ENCODE measurements around the gene LEFTY2.

LEFTY2 gene

GRCh38 chr1:225965231-225965630 lies 24.2 kb upstream of the LEFTY2 start:
- no peak overlapping the region for H3K27ac ChIP-seq
- no peak for DNase-seq (ENCODE audit: low spot score)
- ChIA-PET CTCF (interaction anchor here (0.6 kb wide), 1 partner anchor 85 kb away, joined by 3 read pairs; no protein-coding TSS in a partner anchor), POLR2A (ENCODE audit: low non-redundant PET) (no interaction called here)
- TF ChIP-seq CTCF (conservative IDR thresholded peaks at IDR 0.05; ENCODE audit: low read depth) = no peak

GRCh38 chr1:225963735-225964530 lies 22.9 kb upstream of the LEFTY2 start:
- no peak for DNase-seq (ENCODE audit: low spot score)
- TF ChIP-seq CTCF (conservative IDR thresholded peaks at IDR 0.05; ENCODE audit: low read depth) = no peak
- ChIA-PET POLR2A (ENCODE audit: low non-redundant PET) (no interaction called here), CTCF (interaction anchor here (1.0 to 1.2 kb wide), 2 partner anchors 26 to 484 kb away, joined by 4 to 5 read pairs; no protein-coding TSS in a partner anchor)
- no peak overlapping the region for H3K27ac ChIP-seq

- DNase-seq (ENCODE audit: low spot score) = no peak
- ChIA-PET POLR2A (ENCODE audit: low non-redundant PET) (no interaction called here), CTCF (interaction anchor here (1.0 to 1.6 kb wide), 4 partner anchors 17 to 488 kb away, joined by 3 to 5 read pairs (median 4); no protein-coding TSS in a partner anchor)
- H3K27ac ChIP-seq = no peak overlapping the region
- no peak for TF ChIP-seq CTCF (conservative IDR thresholded peaks at IDR 0.05; ENCODE audit: low read depth)
Measured at GRCh38 chr1:225962440-225962975, 21.5 kb upstream of the LEFTY2 start.

- H3K27ac ChIP-seq = no peak overlapping the region
- POLR2A ChIA-PET (ENCODE audit: low non-redundant PET) = no interaction called here
- TF ChIP-seq CTCF (conservative IDR thresholded peaks at IDR 0.05; ENCODE audit: low read depth) = no peak
- CTCF ChIA-PET = interaction anchor here (0.7 to 1.6 kb wide), 7 partner anchors 9 to 643 kb away, joined by 3 to 5 read pairs (median 3); no protein-coding TSS in a partner anchor
- no peak for DNase-seq (ENCODE audit: low spot score)
Measured at GRCh38 chr1:225961659-225962439, 20.8 kb upstream of the LEFTY2 start.

GRCh38 chr1:225958041-225958440 lies 17.0 kb upstream of the LEFTY2 start:
- POLR2A ChIA-PET (ENCODE audit: low non-redundant PET) = no interaction called here
- DNase-seq (ENCODE audit: low spot score) = no peak
- no peak for TF ChIP-seq CTCF (conservative IDR thresholded peaks at IDR 0.05; ENCODE audit: low read depth)
- H3K27ac ChIP-seq = no peak overlapping the region
- CTCF ChIA-PET = no interaction called here

- ChIA-PET POLR2A (ENCODE audit: low non-redundant PET) (interaction anchor here (0.7 kb wide), 1 partner anchor 33 kb away, joined by 3 read pairs; no protein-coding TSS in a partner anchor), CTCF (interaction anchor here (0.6 to 1.1 kb wide), 5 partner anchors 24 to 531 kb away, joined by 3 to 6 read pairs (median 5); partner anchors contain the start of gene TMEM63A)
- TF ChIP-seq CTCF (conservative IDR thresholded peaks at IDR 0.05; ENCODE audit: low read depth) = no peak
Measured at GRCh38 chr1:225954753-225955152, 13.7 kb upstream of the LEFTY2 start.

More at GRCh38 chr1:225954753-225955152, 13.7 kb upstream of the LEFTY2 start:
- no peak for DNase-seq (ENCODE audit: low spot score)
- H3K27ac ChIP-seq = no peak overlapping the region
